Brain pericyte (primary cell): Measurements from ENCODE around the gene LCN10.
"Not testable (repeated sequence)": the region's sequence is repeated elsewhere in the genome, so short reads cannot be mapped to it uniquely, and the experiment has no call there.

Experiments used
- DNase-seq: peaks from one replicate; pipeline ENCODE4 v3.0.0-alpha.2; 2012; ENCODE audit warnings: low read depth, low spot score

Gene LCN10

DNA sequence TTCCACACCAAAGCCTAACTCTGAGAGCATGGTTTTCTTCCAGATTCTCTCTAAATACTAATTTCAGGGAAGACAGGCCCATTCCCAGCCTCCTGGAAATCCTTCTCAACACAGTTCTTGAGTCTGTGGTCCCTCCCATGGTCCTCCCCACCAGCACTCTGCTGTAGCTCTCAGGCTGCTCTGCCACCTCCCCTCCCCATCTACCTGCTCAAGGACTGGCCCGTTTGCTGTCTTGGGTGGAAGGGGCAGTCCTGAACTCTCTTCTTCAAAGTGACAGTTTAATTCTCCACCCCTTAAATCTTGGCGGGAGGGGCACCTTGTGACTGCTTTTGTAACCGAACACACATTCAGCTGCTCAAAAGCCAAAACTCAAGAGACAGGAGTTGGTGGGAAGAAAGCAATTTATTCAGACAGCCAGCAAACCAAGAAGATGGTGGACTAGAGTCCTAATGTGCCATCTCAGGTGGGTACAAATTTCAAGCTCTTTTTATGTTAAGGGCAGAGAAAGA is 29.2 kb upstream of the LCN10 start:
- no peak for DNase-seq

DNA sequence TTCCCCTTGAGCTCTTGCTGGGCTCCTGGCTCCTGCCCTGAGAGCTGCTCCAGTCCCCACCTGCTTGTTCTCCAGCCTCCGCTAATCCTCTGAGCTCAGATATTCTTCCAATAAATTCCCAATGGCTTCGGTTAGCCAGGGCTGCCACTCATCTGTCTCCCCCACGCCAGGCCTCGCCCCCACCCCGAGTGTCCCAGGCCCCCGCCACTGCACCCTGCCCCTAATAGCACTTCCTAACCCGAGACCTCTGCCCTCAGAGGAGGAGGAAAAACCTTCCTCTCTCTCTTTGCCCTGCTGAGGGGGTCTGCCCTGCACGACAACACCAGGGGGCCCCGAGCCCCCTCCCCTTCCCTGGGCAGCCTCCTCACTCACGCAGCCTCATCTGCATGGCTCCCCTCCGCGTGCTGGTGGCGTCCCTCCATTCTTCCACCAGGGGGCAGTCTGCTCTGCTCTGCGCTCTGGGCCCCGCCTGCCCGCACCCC is 27.0 kb upstream of the LCN10 start:
- DNase-seq: no peak

- DNase-seq: not testable (repeated sequence)
These were observed 23.8 kb upstream of the LCN10 start for GRCh38 chr9:136766410-136767120.

- DNase-seq: not testable (repeated sequence)
These were observed 23.1 kb upstream of the LCN10 start for GRCh38 chr9:136765745-136766409.

DNA sequence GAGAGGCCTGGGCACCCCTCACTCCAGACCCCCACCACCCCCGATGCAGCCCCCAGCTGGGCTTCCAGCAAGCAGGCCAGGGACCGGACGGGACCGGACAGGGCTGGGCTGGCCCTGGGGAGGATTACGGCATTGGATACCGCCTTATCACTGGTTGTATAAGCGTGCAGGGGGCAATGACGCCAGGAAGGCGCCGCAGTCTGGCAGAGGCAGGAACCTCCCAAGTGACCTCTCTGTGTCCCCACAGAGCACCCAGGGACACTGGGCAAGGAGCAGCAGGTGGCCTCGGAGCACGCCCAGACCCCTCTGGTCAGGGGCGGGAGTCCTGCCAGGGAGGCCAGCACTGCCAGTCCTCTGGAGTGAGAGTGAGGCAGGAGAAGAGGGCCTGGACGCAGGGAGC is 22.3 kb upstream of the LCN10 start:
- no peak for DNase-seq

GRCh38 chr9:136764301-136764891 is 21.7 kb upstream of the LCN10 start, which contains the start of gene LCN15:
Gene LCN15, minus strand, starts transcription at chr9:136764518. Its CDS starts 30 bp downstream, at chr9:136764488.
- DNase-seq: no peak

GRCh38 chr9:136763649-136764035 is 20.9 kb upstream of the LCN10 start:
- no peak for DNase-seq

DNA sequence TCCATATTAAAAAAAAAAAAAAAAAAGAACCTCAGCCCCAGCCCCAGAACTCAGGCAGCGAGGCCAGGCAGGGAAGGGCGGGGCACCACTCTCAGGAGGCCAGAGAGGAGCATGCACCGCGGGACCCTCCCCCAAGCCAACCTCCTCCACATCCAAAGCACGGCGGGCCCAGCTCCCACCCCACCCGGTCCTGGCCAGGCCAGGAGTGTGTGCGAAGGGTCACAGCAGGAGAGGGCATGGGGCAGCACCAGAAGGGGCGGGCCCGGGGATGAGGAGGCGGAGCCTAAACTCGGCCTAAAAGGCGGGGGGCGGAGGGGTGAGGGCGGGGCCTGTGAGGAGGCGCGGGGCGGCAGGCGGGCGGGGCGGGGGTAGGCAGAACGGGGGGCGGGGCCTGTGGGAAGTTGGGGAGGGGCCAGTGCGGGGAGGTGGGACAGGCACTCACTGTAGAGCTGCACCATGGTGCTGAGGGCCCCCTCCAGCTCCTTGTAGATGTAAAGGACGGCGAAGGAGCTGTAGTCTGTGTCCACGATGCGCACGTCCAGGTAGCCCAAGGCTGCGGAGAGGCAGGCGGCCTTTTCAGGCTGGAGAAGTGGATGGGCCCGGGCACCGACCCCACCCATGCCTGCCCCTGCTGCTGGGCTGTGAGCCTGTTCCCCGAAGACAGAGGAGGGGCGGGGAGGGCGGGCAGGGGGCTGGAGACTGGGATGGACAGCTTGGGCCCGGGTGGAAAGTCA is 20.3 kb upstream of the LCN10 start:
- no peak for DNase-seq

- DNase-seq: no peak
These were observed 19.5 kb upstream of the LCN10 start for GRCh38 chr9:136762221-136762691.

GRCh38 chr9:136761545-136761981 is 18.8 kb upstream of the LCN10 start:
- no peak for DNase-seq

- DNase-seq: not testable (repeated sequence)
These were observed 18.2 kb upstream of the LCN10 start for GRCh38 chr9:136760834-136761544.

DNA sequence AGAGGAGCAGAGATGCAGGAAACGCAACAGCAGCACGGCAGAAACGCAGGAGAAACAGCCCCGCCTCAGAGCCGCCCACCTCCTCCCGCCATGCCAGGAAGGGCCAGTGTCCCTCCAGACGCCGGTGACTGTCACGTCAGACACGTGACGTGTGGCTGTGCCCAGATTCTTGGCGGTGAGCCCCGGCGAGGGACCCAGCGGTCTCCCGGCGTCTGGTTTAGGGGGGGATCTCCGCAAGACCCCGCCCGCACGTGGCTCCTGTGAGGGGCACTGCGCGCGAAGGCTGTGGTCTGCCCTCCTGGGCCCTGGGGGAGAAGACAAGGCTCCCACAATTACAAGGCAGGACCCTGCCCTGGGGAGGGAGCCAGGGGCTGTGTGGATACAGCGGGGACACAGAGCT is 17.7 kb upstream of the LCN10 start:
- DNase-seq: no peak

DNA sequence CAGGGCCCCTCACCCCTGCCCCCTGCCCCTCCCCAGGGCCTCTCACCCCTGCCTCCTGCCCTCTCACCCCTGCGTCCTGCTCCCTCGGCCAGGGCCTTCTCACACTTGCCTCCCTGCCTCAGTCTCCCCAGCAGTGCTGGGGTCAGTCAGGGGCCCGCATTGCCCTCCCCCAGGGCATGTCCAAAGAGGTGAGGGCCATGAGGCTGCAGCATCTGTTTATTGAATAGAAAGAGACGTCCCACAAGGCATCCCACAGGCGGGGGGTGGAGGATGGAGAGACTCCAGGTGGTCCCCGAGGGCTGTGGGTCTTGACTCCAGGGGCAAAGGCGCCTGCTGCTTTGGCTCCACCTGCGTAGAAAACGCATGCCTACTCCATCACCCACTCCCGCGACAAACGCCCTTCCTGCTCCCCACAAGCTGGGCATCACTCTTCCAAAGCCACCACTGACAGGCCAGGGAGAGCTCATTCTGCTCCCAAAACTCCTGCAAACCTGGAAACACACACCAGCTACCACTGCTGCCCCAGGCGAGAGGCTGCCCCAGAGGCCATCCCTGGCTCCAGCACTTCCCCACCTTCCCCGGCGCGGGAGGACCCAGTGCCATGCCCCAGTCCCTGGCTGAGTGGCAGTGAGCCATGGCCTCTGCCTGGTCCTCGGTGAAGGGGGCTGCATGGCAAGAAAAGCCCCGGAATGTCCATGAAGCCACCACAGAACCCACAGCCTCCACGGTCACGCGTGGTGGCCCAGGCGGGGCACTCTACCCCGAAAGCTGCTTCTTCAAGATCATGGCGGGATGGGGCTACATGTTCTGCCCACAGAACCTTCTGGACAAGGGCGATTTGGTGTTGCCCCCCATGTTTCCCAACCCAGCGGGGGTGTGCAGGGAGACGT is 16.9 kb upstream of the LCN10 start:
- DNase-seq: no peak

DNA sequence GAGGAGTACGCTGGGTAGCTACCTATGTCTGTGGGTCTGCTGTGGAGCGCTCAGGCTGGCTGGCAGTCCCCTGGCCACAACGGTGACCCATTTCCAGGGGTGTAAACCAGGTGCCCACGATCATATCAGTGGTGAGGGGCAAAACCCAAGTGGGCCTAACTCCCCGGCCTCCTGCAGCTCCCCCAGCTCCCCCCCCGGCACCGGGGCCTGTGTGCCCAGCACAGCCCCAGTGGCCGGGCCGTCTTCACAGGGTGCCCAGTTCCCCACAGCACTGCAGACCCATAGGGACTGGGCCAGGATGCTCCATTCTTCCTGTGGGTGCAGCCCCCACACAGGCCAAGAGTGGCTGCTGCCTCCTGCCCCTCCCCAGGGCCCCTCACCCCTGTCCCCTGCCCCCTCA is 16.3 kb upstream of the LCN10 start:
- DNase-seq: no peak

DNA sequence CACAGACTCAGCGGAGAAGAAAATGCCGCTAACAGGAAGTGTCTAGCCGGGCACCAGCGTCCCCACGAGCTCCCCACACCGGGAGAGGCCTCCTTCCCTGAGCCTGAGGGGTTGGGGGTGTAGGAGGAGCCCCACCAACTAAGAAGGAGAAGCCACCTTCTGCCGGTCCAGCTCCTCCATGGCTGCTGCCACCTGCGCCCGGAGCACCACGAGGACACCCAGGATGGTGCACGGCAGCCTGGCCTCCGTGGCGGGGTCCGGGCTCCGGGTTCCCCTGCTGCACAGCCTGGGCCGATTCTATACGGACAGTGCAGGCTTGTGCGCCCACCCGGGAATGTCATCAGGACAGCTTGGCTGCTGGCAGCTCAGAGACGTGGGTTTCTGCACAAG is 15.0 kb upstream of the LCN10 start:
- no peak for DNase-seq

DNA sequence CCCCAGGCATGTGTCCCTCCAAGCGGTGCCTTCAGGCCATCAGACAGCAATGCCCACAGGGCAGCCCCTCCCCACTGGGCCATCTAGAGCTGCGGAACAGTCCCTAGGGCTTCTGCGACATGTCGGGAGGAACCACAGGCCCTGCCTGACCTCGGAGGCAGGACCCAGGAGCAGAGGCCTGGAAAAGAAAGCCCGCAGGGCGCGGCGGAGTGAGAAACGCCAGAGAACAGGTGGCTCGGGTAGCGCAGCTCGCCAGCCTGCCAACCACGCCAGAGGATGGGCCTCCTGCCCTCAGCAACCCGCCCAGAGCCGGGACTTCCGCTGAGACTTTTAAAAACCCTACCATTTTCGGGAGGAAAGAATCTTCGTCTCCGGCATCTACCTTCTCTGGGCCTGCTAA is 14.6 kb upstream of the LCN10 start:
- no peak for DNase-seq

DNA sequence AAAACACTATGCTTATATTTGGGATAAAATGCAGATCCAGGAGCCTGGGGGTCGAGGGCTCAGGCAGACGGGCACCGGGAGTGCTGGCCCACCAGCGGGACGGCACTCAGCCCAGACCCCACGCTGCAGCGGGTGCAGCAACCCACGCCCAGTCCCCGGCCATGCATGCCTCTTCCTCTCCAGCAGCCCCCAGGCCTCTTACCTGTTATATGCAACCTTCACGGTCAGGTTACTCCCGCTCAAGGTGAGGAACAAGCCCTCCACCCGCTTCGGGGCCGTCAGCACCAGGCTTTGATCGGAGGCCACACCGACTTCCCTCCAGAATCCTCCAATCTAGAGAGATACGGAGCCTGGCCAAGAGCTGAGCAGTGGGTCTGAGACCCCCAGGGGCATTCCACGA is 14.1 kb upstream of the LCN10 start:
- DNase-seq: no peak

DNA sequence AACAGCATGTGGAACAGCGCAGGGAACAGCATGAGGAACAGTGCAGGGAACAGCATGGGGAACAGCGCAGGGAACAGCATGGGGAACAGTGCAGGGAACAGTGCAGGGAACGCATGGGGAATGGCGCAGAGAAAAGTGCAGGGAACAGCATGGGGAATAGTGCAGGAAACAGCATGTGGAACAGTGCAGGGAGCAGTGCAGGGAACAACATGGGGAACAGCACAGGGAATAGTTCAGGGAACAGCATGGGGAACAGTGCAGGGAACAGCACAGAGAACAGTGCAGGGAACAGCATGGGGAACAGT is 13.3 kb upstream of the LCN10 start:
- no peak for DNase-seq

GRCh38 chr9:136755302-136756133 is 12.8 kb upstream of the LCN10 start:
- not testable (repeated sequence) for DNase-seq
